GM23338 (cell line): Measurements from ENCODE around the gene NTF3.

Experiments used
- EZH2 ChIP-seq: fragments of 200-600 bp; sonication (generic); IDR thresholded peaks from one replicate; pipeline ENCODE4 v1.8.0; 2017; ENCODE audit warnings: antibody characterized with exemption, mild to moderate bottlenecking, low read depth; ENCODE audit not compliant: unreplicated experiment
- EZH2phosphoT487 ChIP-seq: fragments of 200-600 bp; sonication (generic); IDR thresholded peaks from one replicate; pipeline ENCODE4 v1.8.1; 2018; ENCODE audit warnings: antibody characterized with exemption; ENCODE audit not compliant: unreplicated experiment
- JUNB ChIP-seq: IDR thresholded peaks from one replicate; pipeline ENCODE4 v1.6.1; 2016; ENCODE audit warnings: antibody characterized with exemption; ENCODE audit not compliant: unreplicated experiment
- NANOG ChIP-seq: IDR thresholded peaks from 2 replicates; pipeline ENCODE4 v1.6.1; 2016; ENCODE audit warnings: antibody characterized with exemption, borderline replicate concordance
- POLR2AphosphoS5 ChIP-seq: IDR thresholded peaks from 2 replicates; pipeline ENCODE4 v1.6.1; 2016; ENCODE audit warnings: antibody characterized with exemption, low read depth
- STAT1 ChIP-seq: IDR thresholded peaks from one replicate; pipeline ENCODE4 v1.6.1; 2016; ENCODE audit warnings: antibody characterized with exemption; ENCODE audit not compliant: unreplicated experiment
- ZNF114 ChIP-seq: fragments of 250-450 bp; sonication (Bioruptor Pico); IDR thresholded peaks from 2 replicates; pipeline ENCODE4 v1.5.0; 2020; ENCODE audit warnings: mild to moderate bottlenecking, moderate library complexity
- ZNF331 ChIP-seq: fragments of 250-450 bp; sonication (Bioruptor Pico); IDR thresholded peaks from 2 replicates; pipeline ENCODE4 v1.5.0; 2020; ENCODE audit warnings: low read depth, mild to moderate bottlenecking, moderate library complexity
- TF ChIP-seq, protein P1 (sequence below), 2 experiments: fragments of 200-600 bp in 1 of 2; sonication (generic) in 1 of 2; conservative IDR thresholded peaks; 2 replicates each; pipeline versions ENCODE4 v1.5.1 to v1.6.1; 2016 to 2017; ENCODE audit warnings: antibody characterized with exemption in 2 of 2, low read depth in 2 of 2, mild to moderate bottlenecking in 2 of 2, moderate library complexity in 1 of 2
- TF ChIP-seq, protein P2 (sequence below): IDR thresholded peaks from 2 replicates; pipeline ENCODE4 v1.6.1; 2016; ENCODE audit warnings: antibody characterized with exemption
- TF ChIP-seq, protein P3 (sequence below): IDR thresholded peaks from one replicate; pipeline ENCODE4 v1.6.1; 2018; ENCODE audit warnings: antibody characterized with exemption; ENCODE audit not compliant: unreplicated experiment

DNA sequence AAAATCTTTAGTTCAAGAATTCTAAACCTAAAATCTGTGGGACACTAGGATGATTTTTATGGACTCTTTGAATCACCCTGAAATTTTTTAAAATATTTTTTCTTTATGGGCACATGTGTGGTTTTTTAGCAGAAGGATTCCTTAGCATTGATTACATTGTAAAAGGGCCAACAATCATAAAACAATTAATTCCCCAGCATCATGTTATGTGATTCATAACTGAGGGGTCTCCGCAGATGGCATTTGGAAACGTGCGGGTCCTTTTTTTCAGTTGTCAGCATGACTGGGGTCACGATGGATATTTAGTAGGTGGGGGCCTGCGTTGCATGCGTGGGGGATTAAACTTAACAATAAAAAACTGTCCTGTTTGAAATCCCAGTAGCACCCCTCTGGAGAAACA lies 52.5 kb downstream of the NTF3 start:
- TF ChIP-seq EZH2phosphoT487 (no peak), STAT1 (no peak), ZNF331 (CRISPR knock-in tag) (no peak), JUNB (no peak), EZH2 (no peak), POLR2AphosphoS5 (no peak), ZNF114 (CRISPR knock-in tag) (no peak), NANOG (no peak)
- TF ChIP-seq, protein P1, sequence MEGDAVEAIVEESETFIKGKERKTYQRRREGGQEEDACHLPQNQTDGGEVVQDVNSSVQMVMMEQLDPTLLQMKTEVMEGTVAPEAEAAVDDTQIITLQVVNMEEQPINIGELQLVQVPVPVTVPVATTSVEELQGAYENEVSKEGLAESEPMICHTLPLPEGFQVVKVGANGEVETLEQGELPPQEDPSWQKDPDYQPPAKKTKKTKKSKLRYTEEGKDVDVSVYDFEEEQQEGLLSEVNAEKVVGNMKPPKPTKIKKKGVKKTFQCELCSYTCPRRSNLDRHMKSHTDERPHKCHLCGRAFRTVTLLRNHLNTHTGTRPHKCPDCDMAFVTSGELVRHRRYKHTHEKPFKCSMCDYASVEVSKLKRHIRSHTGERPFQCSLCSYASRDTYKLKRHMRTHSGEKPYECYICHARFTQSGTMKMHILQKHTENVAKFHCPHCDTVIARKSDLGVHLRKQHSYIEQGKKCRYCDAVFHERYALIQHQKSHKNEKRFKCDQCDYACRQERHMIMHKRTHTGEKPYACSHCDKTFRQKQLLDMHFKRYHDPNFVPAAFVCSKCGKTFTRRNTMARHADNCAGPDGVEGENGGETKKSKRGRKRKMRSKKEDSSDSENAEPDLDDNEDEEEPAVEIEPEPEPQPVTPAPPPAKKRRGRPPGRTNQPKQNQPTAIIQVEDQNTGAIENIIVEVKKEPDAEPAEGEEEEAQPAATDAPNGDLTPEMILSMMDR (conservative IDR thresholded peaks at IDR 0.05; ENCODE audit: low read depth in 2 of 2) = no peak
- TF ChIP-seq, protein P2, sequence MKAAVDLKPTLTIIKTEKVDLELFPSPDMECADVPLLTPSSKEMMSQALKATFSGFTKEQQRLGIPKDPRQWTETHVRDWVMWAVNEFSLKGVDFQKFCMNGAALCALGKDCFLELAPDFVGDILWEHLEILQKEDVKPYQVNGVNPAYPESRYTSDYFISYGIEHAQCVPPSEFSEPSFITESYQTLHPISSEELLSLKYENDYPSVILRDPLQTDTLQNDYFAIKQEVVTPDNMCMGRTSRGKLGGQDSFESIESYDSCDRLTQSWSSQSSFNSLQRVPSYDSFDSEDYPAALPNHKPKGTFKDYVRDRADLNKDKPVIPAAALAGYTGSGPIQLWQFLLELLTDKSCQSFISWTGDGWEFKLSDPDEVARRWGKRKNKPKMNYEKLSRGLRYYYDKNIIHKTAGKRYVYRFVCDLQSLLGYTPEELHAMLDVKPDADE = no peak
- TF ChIP-seq, protein P3, sequence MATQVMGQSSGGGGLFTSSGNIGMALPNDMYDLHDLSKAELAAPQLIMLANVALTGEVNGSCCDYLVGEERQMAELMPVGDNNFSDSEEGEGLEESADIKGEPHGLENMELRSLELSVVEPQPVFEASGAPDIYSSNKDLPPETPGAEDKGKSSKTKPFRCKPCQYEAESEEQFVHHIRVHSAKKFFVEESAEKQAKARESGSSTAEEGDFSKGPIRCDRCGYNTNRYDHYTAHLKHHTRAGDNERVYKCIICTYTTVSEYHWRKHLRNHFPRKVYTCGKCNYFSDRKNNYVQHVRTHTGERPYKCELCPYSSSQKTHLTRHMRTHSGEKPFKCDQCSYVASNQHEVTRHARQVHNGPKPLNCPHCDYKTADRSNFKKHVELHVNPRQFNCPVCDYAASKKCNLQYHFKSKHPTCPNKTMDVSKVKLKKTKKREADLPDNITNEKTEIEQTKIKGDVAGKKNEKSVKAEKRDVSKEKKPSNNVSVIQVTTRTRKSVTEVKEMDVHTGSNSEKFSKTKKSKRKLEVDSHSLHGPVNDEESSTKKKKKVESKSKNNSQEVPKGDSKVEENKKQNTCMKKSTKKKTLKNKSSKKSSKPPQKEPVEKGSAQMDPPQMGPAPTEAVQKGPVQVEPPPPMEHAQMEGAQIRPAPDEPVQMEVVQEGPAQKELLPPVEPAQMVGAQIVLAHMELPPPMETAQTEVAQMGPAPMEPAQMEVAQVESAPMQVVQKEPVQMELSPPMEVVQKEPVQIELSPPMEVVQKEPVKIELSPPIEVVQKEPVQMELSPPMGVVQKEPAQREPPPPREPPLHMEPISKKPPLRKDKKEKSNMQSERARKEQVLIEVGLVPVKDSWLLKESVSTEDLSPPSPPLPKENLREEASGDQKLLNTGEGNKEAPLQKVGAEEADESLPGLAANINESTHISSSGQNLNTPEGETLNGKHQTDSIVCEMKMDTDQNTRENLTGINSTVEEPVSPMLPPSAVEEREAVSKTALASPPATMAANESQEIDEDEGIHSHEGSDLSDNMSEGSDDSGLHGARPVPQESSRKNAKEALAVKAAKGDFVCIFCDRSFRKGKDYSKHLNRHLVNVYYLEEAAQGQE = no peak
